HepG2 (cell line): ENCODE results near the gene PTPN2. TPM values are rescaled to one million over a fixed set of nuclear protein-coding genes. Genes with fewer than 3 reads are reported as not detected.
A peak's percentile ranks its signal among the peaks of the same experiment; 100 is the strongest.

Experiments
- ATAC-seq: fragments of 200-7000 bp; cut with Tn5 transposase; 3 replicates; pipeline ENCODE4 v1.9.1; 2020; ENCODE audit warnings: mild to moderate bottlenecking, moderate library complexity
- BruUV-seq: library from RNA; stranded (reverse); fragments of 400-500 nt; replicated peaks from 2 replicates; lab custom pipeline; 2021; lab: Mats Ljungman, UMichigan
- CTCF ChIA-PET: fragments of 300-600 bp; formaldehyde crosslinking; extraction: SDS; loops from one replicate; lab custom pipeline; 2021; ENCODE audit warnings: low total read pairs, inconsistent platforms, low intra/inter-chr PET ratio; lab: Yijun Ruan, JAX
- POLR2A ChIA-PET: fragments of 350-600 bp; sonication (Branson Sonifier 250); formaldehyde crosslinking; loops from one replicate; lab custom pipeline; 2020; ENCODE audit warnings: antibody characterized with exemption, inconsistent platforms; lab: Yijun Ruan, JAX
- DNase-seq: peaks from one replicate; pipeline ENCODE4 v3.0.0-alpha.2; 2015; ENCODE audit warnings: low spot score
- FAIRE-seq: peaks from 3 replicates; lab custom pipeline; 2011; peaks lifted over from hg19 to GRCh38; lab: Jason Lieb, UNC
- H2AFZ ChIP-seq: one replicate; pipeline ENCODE4 v1.6.1; 2011; ENCODE audit warnings: low read length, inconsistent platforms
- H3K27ac ChIP-seq: fragments of 300-600 bp; 3 replicates; pipeline ENCODE4 v1.8.0; 2011; ENCODE audit warnings: mixed run types, mild to moderate bottlenecking, mixed read lengths, low read length, inconsistent platforms; ENCODE audit not compliant: insufficient read depth; ENCODE audit errors: extremely low read length
- H3K27me3 ChIP-seq, 2 experiments: fragments of 200-600 bp in 1 of 2; 2 replicates in 1 of 2; 3 replicates in 1 of 2; pipeline versions ENCODE4 v1.6.0 to v1.8.0; 2011; ENCODE audit warnings: low read length in 2 of 2, mild to moderate bottlenecking in 2 of 2, moderate library complexity in 2 of 2, inconsistent platforms in 1 of 2; ENCODE audit not compliant: insufficient read depth in 2 of 2, control insufficient read depth in 1 of 2
- H3K36me3 ChIP-seq, 2 experiments: fragments of 200-600 bp in 1 of 2; replicated peaks in 1 of 2; 2 replicates in 1 of 2; 3 replicates in 1 of 2; pipeline versions ENCODE4 v1.5.1 to v1.8.0; 2011; ENCODE audit warnings: low read length in 2 of 2, inconsistent platforms in 1 of 2; ENCODE audit not compliant: insufficient read depth in 2 of 2, control insufficient read depth in 1 of 2
- H3K4me1 ChIP-seq: 2 replicates; pipeline ENCODE4 v1.5.1; 2012; ENCODE audit warnings: low read length, inconsistent platforms; ENCODE audit not compliant: insufficient read depth
- H3K4me2 ChIP-seq: 2 replicates; pipeline ENCODE4 v1.6.0; 2011; ENCODE audit warnings: low read depth, low read length, inconsistent platforms
- H3K4me3 ChIP-seq, 3 experiments: fragments of 200-600 bp in 1 of 3; sonication (generic), shearing (Covaris generic) in 1 of 3; replicated peaks in 1 of 3; 2 replicates each; pipeline ENCODE4 v1.5.1; 2011 to 2016; ENCODE audit warnings: low read length in 3 of 3, inconsistent platforms in 2 of 3, low read depth in 2 of 3, mild to moderate bottlenecking in 2 of 3, control low read depth in 1 of 3, mixed read lengths in 1 of 3; ENCODE audit not compliant: insufficient read depth in 1 of 3
- H3K79me2 ChIP-seq: one replicate; pipeline ENCODE4 v1.6.1; 2011; ENCODE audit warnings: low read length, inconsistent platforms; ENCODE audit not compliant: insufficient read depth
- H3K9ac ChIP-seq: 2 replicates; pipeline ENCODE4 v1.6.0; 2011; ENCODE audit warnings: mild to moderate bottlenecking, low read depth, low read length, inconsistent platforms; ENCODE audit not compliant: insufficient read depth
- H3K9me3 ChIP-seq: 2 replicates; pipeline ENCODE4 v1.5.1; 2012; ENCODE audit warnings: mild to moderate bottlenecking, low read length
- H4K20me1 ChIP-seq: 2 replicates; pipeline ENCODE4 v1.6.0; 2011; ENCODE audit warnings: inconsistent platforms, mild to moderate bottlenecking, low read length, moderate library complexity; ENCODE audit not compliant: insufficient read depth
- BCL6 ChIP-seq: IDR thresholded peaks from 2 replicates; pipeline ENCODE4 v1.6.1; 2016; ENCODE audit warnings: missing genetic modification reagents, missing compliant biosample characterization
- GATAD2A ChIP-seq: IDR thresholded peaks from 2 replicates; pipeline ENCODE4 v1.6.1; 2016
- HNF4A ChIP-seq: sonication (generic); formaldehyde crosslinking; IDR thresholded peaks from 2 replicates; pipeline ENCODE4 v1.4.0; 2020; ENCODE audit warnings: missing genetic modification reagents
- HNRNPH1 ChIP-seq: fragments of 200-400 bp; formaldehyde crosslinking; optimal IDR thresholded peaks from 2 replicates; pipeline ENCODE3; 2017; ENCODE audit warnings: mild to moderate bottlenecking, low read depth, low read length
- SIX4 ChIP-seq: sonication (generic); formaldehyde crosslinking; IDR thresholded peaks from 2 replicates; pipeline ENCODE4 v1.4.0; 2020; ENCODE audit warnings: missing genetic modification reagents
- ZBTB38 ChIP-seq: sonication (generic); formaldehyde crosslinking; IDR thresholded peaks from 2 replicates; pipeline ENCODE4 v1.5.1; 2020; ENCODE audit warnings: mild to moderate bottlenecking, missing genetic modification reagents
- ZNF709 ChIP-seq: sonication (generic); formaldehyde crosslinking; IDR thresholded peaks from 2 replicates; pipeline ENCODE4 v1.5.0; 2020; ENCODE audit warnings: mild to moderate bottlenecking, missing genetic modification reagents
- WGBS: methylation state at CpG from one replicate; pipeline ENCODE4 v1.1.6; 2017; ENCODE audit warnings: low lambda C conversion rate; 5-methylcytosine and 5-hydroxymethylcytosine counted together
- in situ Hi-C: cut with HindIII; loops from 2 replicates; pipeline ENCODE4 v1.10.0; 2017; ENCODE audit warnings: low pct_unique_long_range_greater_than_20kb; ENCODE audit not compliant: extremely low pct_ligation_motif_present
- intact Hi-C: fragments of 100-400 bp; cut with micrococcal nuclease; formaldehyde crosslinking; loops from one replicate; pipeline ENCODE4 v1.10.0; 2022; ENCODE audit not compliant: unreplicated experiment
- polyA plus RNA-seq, 8 experiments: library from polyadenylated mRNA; depleted of rRNA in 3 of 8; stranded (reverse) in 7 of 8; unstranded in 1 of 8; fragments of >200 nt; fragmentation: Illumina TruSeq in 4 of 8; extraction: Trizol in 4 of 8; gene quantifications; 2 replicates each; pipeline versions ENCODE4 v1.2.1 to v1.2.3, GENCODE V29; 2011 to 2016; ENCODE audit warnings: low read depth in 4 of 8, missing spikeins in 1 of 8, mixed read lengths in 1 of 8; ENCODE audit not compliant: insufficient read depth in 1 of 8
- total RNA-seq, 5 experiments: library from RNA; depleted of rRNA; stranded (reverse); fragments of >200 nt; fragmentation: Illumina TruSeq; extraction: Trizol; gene quantifications; 2 replicates each; pipeline ENCODE4 v1.2.3, GENCODE V29; 2016; ENCODE audit warnings: low read depth in 1 of 5
- TF ChIP-seq, protein P1 (sequence below): sonication (generic); formaldehyde crosslinking; IDR thresholded peaks from 2 replicates; pipeline ENCODE4 v1.4.0; 2020; ENCODE audit warnings: missing genetic modification reagents

The PTPN2 gene
- total and polyA plus RNA-seq, 2 of the 13 experiments (the other 11 are each of a cell fraction or from before 2014, with no cell fraction given), result 24.9 to 41.5 TPM

DNA sequence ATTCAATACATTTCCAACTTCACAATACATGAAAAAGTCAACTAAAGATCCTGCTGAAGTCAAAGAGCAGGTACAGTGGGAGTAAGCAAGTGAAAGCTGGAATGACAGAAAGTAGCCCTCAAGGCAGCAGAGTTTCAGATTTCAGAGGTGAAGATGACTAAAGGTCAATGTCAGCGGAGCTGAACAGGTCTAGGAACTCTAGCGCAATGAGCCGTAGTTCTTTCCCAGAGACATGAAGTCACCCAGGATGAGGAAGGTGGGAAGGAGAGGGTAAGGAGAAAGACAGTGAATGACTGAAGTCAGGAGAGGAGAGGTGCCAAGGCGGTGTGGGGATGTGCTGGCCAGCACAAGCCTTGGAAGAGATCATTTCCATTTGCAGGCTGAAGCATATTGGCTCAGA lies 28.1 kb downstream of the PTPN2 start:
- no TSS peak for BruUV-seq
- H2AFZ ChIP-seq, result no peak overlapping the region
- no peaks in the 10 kb centered on the region for H3K27me3 ChIP-seq
- no peaks in the 10 kb centered on the region for H4K20me1 ChIP-seq
- H3K4me2 ChIP-seq, result no peak overlapping the region; the same call in 1 of the 2 replicates
- intact Hi-C loops (no loop called here), in situ Hi-C loops (no loop called here)
- no peaks in the 10 kb centered on the region for H3K9me3 ChIP-seq
- ChIA-PET CTCF (no interaction called here), POLR2A (interaction anchor here (2.0 kb wide), 1 partner anchor 28 kb away, joined by 8 read pairs; the partner anchor contains the start of gene PTPN2)
- DNase-seq (no peak), ATAC-seq (peak; percentile 38; the same call in 1 of the 3 replicates), FAIRE-seq (no peak)
- no peak overlapping the region for H3K4me3 ChIP-seq
- peaks cover 9 to 27% of the 10 kb centered on the region in 2 experiments; a peak in 3 of 5 replicates for H3K36me3 ChIP-seq
- TF ChIP-seq HNF4A, result peak; percentile 63
- TF ChIP-seq, protein P1, sequence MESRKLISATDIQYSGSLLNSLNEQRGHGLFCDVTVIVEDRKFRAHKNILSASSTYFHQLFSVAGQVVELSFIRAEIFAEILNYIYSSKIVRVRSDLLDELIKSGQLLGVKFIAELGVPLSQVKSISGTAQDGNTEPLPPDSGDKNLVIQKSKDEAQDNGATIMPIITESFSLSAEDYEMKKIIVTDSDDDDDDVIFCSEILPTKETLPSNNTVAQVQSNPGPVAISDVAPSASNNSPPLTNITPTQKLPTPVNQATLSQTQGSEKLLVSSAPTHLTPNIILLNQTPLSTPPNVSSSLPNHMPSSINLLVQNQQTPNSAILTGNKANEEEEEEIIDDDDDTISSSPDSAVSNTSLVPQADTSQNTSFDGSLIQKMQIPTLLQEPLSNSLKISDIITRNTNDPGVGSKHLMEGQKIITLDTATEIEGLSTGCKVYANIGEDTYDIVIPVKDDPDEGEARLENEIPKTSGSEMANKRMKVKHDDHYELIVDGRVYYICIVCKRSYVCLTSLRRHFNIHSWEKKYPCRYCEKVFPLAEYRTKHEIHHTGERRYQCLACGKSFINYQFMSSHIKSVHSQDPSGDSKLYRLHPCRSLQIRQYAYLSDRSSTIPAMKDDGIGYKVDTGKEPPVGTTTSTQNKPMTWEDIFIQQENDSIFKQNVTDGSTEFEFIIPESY (CRISPR knock-in tag), result peak; percentile 97
- no peak for TF ChIP-seq HNRNPH1
- TF ChIP-seq BCL6 (CRISPR knock-in tag), result 0 out of 2 replicates have a peak, but pooled peaks have one; percentile 24
- TF ChIP-seq ZNF709 (CRISPR knock-in tag), result no peak
- TF ChIP-seq GATAD2A (CRISPR knock-in tag), result peak; percentile 26; the same call in 1 of the 2 replicates
- peak; percentile 73 for TF ChIP-seq SIX4
- TF ChIP-seq ZBTB38, result 0 out of 2 replicates have a peak, but pooled peaks have one; percentile 18
- H3K27ac ChIP-seq, result no peak overlapping the region
- peaks cover 29% of the 10 kb centered on the region for H3K4me1 ChIP-seq
- H3K79me2 ChIP-seq, result peaks cover 39% of the 10 kb centered on the region
- 86% methylated on average over 4 of the region's 4 CpGs for WGBS
- H3K9ac ChIP-seq, result no peak overlapping the region
